Testis (tissue), 3 donors: ENCODE data around the gene AP2B1. TPM values are rescaled to one million over a fixed set of nuclear protein-coding genes. Genes with fewer than 3 reads are reported as not detected.

Source experiments
- DNase-seq: peaks from one replicate; pipeline ENCODE4 v3.0.0-alpha.2; 2019
- H3K27ac ChIP-seq, 2 donors: fragments of 200-600 bp; sonication (generic); one replicate each; pipeline ENCODE4 v1.5.1; 2019
- H3K27me3 ChIP-seq: fragments of 200-600 bp; sonication (generic); one replicate; pipeline ENCODE4 v1.5.1; 2019
- H3K36me3 ChIP-seq: fragments of 200-600 bp; sonication (generic); one replicate; pipeline ENCODE4 v1.5.1; 2017; ENCODE audit warnings: low read depth; ENCODE audit errors: missing control alignments
- H3K4me1 ChIP-seq: fragments of 200-600 bp; sonication (generic); one replicate; pipeline ENCODE4 v1.5.1; 2019
- H3K4me3 ChIP-seq, 2 donors: fragments of 200-600 bp; sonication (generic); one replicate each; pipeline ENCODE4 v1.5.1; 2017 to 2019
- H3K9me3 ChIP-seq: fragments of 200-600 bp; sonication (generic); one replicate; pipeline ENCODE4 v1.5.1; 2017
- POLR2A ChIP-seq: fragments of 450-650 bp; IDR thresholded peaks from one replicate; pipeline ENCODE4 v1.6.1; 2017; ENCODE audit warnings: antibody characterized with exemption, mild to moderate bottlenecking, moderate library complexity
- WGBS, 2 donors: methylation state at CpG; one replicate each; pipeline ENCODE4 v1.1.5; 2018; 5-methylcytosine and 5-hydroxymethylcytosine counted together
- intact Hi-C: fragments of 100-400 bp; cut with DNase I; formaldehyde crosslinking; loops from one replicate; pipeline ENCODE4 v1.15.1; 2023; ENCODE audit warnings: low total_unique reads
- polyA plus RNA-seq: library from polyadenylated mRNA; stranded (reverse); fragments of 350-450 nt; fragmentation: Illumina TruSeq; extraction: RNeasy Lipid Tissue Mini Kit (QIAGEN cat#74804); gene quantifications from one replicate; pipeline ENCODE4 v1.2.3, GENCODE V29; 2014; ENCODE audit warnings: low read depth, low replicate concordance; ENCODE audit not compliant: insufficient read depth
- total RNA-seq, 2 donors: library from RNA; depleted of rRNA; stranded (reverse); fragments of >200 nt; gene quantifications; one replicate each; pipeline ENCODE4 v1.2.3, GENCODE V29; 2016
- TF ChIP-seq, protein P1 (sequence below), 3 experiments: fragments of 450-650 bp in 2 of 3; fragments of 200-600 bp in 1 of 3; sonication (generic) in 1 of 3; IDR thresholded peaks; one replicate each; pipeline ENCODE4 v1.5.1; 2016 to 2019; ENCODE audit warnings: antibody characterized with exemption in 3 of 3, mild to moderate bottlenecking in 2 of 3, moderate library complexity in 1 of 3

Gene AP2B1
- total and polyA plus RNA-seq, 3 donors from 2014 or later, result 132 to 310 (median 147) TPM

DNA sequence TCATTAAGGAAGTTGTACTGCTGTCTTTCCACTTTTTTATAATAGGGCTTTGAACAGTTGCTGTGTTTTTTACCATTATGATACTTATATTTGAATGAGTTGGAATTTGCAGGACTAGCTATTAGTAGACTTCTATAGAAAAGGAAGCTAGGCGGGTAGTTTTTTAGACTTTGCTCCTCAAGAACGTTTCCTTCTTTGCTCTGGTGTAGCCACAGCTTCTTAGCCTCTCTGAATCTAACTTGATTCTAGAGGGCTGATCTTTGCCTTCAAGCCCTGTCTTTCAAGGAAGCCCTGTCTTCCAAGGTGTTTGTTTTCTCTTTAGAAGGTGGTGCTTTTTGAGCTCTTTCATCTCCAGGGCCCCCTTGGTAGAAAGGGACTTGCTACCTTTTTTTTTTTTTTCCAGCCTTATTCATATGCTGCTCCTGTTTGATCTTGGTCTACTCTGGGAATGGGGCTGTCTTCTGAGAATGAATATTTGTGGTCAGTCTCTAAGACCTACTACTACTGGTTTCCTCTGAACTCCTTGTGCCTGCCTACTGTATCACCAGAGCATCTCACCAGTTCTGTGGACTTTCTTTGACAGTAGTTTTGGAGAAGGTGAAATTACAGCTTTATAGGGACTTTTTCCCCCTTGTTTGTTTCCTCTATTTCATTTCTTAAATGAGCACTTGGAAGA is 92.0 kb downstream of the AP2B1 start:
- Histone ChIP-seq H3K27ac (no peak overlapping the region), H3K4me3 (no peak overlapping the region), H3K4me1 (no peaks in the 10 kb centered on the region), H3K27me3 (no peaks in the 10 kb centered on the region), H3K9me3 (no peaks in the 10 kb centered on the region), H3K36me3 (no peaks in the 10 kb centered on the region)
- no peak for TF ChIP-seq POLR2A
- TF ChIP-seq, protein P1, sequence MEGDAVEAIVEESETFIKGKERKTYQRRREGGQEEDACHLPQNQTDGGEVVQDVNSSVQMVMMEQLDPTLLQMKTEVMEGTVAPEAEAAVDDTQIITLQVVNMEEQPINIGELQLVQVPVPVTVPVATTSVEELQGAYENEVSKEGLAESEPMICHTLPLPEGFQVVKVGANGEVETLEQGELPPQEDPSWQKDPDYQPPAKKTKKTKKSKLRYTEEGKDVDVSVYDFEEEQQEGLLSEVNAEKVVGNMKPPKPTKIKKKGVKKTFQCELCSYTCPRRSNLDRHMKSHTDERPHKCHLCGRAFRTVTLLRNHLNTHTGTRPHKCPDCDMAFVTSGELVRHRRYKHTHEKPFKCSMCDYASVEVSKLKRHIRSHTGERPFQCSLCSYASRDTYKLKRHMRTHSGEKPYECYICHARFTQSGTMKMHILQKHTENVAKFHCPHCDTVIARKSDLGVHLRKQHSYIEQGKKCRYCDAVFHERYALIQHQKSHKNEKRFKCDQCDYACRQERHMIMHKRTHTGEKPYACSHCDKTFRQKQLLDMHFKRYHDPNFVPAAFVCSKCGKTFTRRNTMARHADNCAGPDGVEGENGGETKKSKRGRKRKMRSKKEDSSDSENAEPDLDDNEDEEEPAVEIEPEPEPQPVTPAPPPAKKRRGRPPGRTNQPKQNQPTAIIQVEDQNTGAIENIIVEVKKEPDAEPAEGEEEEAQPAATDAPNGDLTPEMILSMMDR (IDR thresholded peaks at IDR 0.05), result no peak
- intact Hi-C loops, result no loop called here
- no peak for DNase-seq
- 89 to 92% methylated on average over 2 of the region's 2 CpGs for WGBS, 2 donors

DNA sequence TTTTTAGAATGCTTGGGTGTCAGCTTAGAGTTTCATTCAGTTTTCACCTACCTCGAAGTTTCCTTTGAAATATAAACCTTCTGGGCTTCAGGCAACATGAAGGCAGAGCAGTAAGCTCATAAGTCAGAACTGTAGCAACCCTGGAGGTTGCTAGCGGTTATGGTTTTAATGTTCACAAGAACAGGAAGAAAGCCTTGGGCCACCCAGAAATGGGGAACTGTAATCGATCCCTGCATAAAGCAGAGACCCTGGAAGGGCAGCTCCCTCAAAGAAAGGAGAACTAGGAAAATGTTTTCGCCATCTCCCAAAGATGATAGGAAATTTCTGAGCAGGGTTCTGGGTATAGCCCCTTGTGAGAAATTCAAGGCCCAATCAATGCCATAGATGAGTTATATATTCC is 96.5 kb downstream of the AP2B1 start:
- H3K27ac ChIP-seq, result no peak overlapping the region
- H3K4me1 ChIP-seq, result no peaks in the 10 kb centered on the region
- WGBS, 2 donors, result 82 to 87% methylated on average over 4 of the region's 4 CpGs
- no peaks in the 10 kb centered on the region for H3K9me3 ChIP-seq
- TF ChIP-seq POLR2A, result no peak
- TF ChIP-seq, protein P1 (IDR thresholded peaks at IDR 0.05), result no peak
- H3K36me3 ChIP-seq, result no peaks in the 10 kb centered on the region
- H3K27me3 ChIP-seq, result no peaks in the 10 kb centered on the region
- intact Hi-C loops, result no loop called here
- H3K4me3 ChIP-seq, result no peak overlapping the region
- no peak for DNase-seq

DNA sequence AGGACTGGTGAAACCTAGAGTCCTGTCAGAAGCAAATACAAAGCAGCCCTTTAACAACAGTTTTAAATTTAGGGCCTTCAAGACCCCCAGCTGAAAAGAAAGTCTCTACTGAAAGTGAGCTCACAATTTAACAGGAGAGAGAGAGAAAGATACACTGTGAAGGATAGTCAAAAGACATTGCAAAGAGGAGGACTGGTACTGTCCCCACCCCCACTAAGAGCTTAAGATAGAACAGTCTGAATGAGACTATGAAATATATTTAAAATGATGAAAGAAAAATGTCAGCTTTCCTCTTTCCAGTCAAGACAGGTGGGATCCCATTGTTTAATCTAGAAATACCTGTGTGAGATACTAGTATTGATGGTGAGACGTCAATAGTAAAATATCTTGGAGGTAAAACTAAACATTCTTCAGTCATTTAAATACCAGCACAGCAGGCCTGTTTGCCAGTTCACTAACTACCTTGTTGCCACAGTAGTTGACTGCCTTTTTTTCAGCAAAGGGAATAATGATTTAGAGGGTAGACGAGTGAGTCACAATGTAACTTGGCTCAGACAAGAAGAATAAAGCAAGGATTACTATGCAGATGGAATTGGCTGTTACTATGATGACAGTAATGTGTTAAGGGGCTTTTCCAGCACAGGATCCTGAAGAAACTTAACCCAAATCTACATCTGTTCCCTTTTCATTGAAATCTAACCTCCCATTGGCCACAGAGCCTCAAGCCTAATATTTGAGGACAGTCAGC is 97.1 kb downstream of the AP2B1 start:
- no peak overlapping the region for H3K27ac ChIP-seq
- H3K27me3 ChIP-seq, result no peaks in the 10 kb centered on the region
- intact Hi-C loops, result no loop called here
- TF ChIP-seq, protein P1 (IDR thresholded peaks at IDR 0.05), result no peak
- no peak for TF ChIP-seq POLR2A
- 87 to 88% methylated on average over 2 of the region's 2 CpGs for WGBS, 2 donors
- no peak for DNase-seq
- no peak overlapping the region for H3K4me3 ChIP-seq
- no peaks in the 10 kb centered on the region for H3K36me3 ChIP-seq
- no peaks in the 10 kb centered on the region for H3K4me1 ChIP-seq
- H3K9me3 ChIP-seq, result no peaks in the 10 kb centered on the region

DNA sequence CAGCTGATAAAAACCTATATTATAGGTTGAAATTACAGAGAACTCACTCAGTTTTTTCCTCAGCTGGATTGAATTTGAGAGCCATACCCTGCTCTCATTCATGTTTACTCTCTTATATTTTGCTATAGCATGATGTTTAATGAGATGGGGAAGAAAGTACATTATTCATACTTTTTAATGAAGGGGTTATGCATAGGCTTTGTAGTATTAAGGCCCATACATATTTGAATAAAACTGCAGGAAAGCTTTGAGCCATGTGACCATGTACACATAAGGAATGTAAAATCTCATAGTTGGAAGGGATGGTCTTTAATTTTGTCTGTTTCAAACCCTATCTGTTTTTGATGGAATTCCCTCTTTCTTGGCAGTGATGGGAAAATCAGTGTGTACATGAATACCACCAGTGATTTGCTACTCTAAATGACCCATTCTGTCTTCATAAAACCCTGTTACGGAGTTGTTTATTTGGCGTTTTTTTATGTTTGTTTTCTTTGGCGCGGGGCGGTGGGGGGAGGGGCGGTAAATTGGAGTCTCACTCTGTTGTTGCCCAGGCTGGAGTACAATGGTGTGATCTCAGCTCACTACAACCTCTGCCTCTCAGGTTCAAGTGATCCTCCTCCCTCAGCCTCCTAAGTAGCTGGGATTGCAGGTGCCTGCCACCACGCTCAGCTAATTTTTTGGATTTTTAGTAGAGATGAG is 105.5 kb downstream of the AP2B1 start:
- TF ChIP-seq POLR2A, result no peak
- TF ChIP-seq, protein P1 (IDR thresholded peaks at IDR 0.05), result no peak
- Histone ChIP-seq H3K36me3 (no peaks in the 10 kb centered on the region), H3K4me3 (no peak overlapping the region), H3K9me3 (no peaks in the 10 kb centered on the region), H3K27me3 (no peaks in the 10 kb centered on the region), H3K4me1 (no peaks in the 10 kb centered on the region), H3K27ac (no peak overlapping the region)
- intact Hi-C loops, result no loop called here
- DNase-seq, result no peak
- 81 to 84% methylated on average over 7 of the region's 7 CpGs for WGBS, 2 donors
